ENCODE measurements around the gene PEDS1.
"Not testable (repeated sequence)": the region's sequence is repeated elsewhere in the genome, so short reads cannot be mapped to it uniquely, and the experiment has no call there.

PEDS1 gene

GRCh38 chr20:50113420-50114224, 39.9 kb downstream of the PEDS1 start:
- no peak for DNase-seq (ENCODE audit: low spot score)

- peak; percentile 91 for DNase-seq (ENCODE audit: low spot score)
Measured at GRCh38 chr20:50112512-50113419, 40.8 kb downstream of the PEDS1 start, which contains the start of gene UBE2V1. TSS of gene UBE2V1 (minus strand) at chr20:50113150. CDS start at chr20:50113128, 22 bp downstream.

- DNase-seq (ENCODE audit: low spot score) = no peak
Measured at GRCh38 chr20:50111829-50112495, 41.6 kb downstream of the PEDS1 start.

GRCh38 chr20:50111120-50111828, 42.2 kb downstream of the PEDS1 start:
- DNase-seq (ENCODE audit: low spot score) = no peak

- DNase-seq (ENCODE audit: low spot score) = no peak
Measured at GRCh38 chr20:50110141-50111047, 43.1 kb downstream of the PEDS1 start.

- DNase-seq (ENCODE audit: low spot score) = no peak
Measured at GRCh38 chr20:50108556-50109235, 44.8 kb downstream of the PEDS1 start.

GRCh38 chr20:50107796-50108331, 45.7 kb downstream of the PEDS1 start:
- no peak for DNase-seq (ENCODE audit: low spot score)

GRCh38 chr20:50107086-50107660, 46.4 kb downstream of the PEDS1 start:
- DNase-seq (ENCODE audit: low spot score) = no peak

- not testable (repeated sequence) for DNase-seq (ENCODE audit: low spot score)
Measured at GRCh38 chr20:50106669-50107068, 46.9 kb downstream of the PEDS1 start.

All from globus pallidus (tissue), 1 donor.